ENCODE measurements around the gene LRRC47.
A peak's percentile ranks its signal among the peaks of the same experiment; 100 is the strongest.

The LRRC47 gene

GRCh38 chr1:3796215-3797061 is at the start of gene LRRC47:
Gene LRRC47 (minus strand): TSS chr1:3796498. CDS start chr1:3796476, 22 bp downstream.
- DNase-seq = peak; percentile 88

DNA sequence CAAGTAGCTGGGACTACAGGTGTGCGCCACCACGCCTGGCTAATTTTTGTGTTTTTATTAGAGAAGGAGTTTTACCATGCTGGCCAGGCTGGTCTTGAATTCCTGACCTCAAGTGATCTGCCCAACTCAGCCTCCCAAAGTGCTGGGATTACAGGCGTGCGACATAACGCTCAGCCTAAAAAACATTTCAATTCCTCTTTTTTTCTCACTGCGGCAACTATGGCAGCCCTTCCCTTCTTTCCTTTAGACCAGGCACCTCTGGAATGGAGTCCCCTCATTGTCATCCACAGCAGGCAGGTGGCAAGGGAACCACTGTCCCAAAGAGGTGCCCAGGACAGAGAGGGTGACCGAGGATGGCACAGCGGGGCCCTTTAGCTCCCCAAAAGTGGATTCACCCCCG is 46.6 kb upstream of the LRRC47 start:
- DNase-seq = no peak

- DNase-seq = no peak
Measured at GRCh38 chr1:3841491-3841890, 45.2 kb upstream of the LRRC47 start.

- DNase-seq = no peak
Measured at GRCh38 chr1:3838788-3839187, 42.5 kb upstream of the LRRC47 start.

DNA sequence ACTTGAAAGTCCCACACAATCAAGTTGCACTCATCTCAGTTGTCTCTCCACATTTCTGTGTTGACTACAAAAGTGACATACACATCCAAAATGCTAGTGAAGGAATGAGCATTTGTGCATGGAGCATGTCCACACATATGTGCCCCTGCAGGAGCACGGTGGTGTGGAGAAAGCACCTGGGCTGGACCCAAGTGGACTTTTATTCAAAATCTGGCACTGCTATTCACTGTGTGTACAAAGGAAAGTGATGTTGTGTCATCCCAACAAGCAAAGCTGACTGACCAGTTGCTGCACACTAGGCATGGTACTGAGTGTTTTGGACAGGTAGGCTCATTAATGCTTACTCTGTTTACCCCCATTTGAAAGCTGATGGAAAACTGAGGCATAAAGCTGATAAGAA is 41.4 kb upstream of the LRRC47 start:
- no peak for DNase-seq

- no peak for DNase-seq
Measured at GRCh38 chr1:3837200-3837599, 40.9 kb upstream of the LRRC47 start.

DNA sequence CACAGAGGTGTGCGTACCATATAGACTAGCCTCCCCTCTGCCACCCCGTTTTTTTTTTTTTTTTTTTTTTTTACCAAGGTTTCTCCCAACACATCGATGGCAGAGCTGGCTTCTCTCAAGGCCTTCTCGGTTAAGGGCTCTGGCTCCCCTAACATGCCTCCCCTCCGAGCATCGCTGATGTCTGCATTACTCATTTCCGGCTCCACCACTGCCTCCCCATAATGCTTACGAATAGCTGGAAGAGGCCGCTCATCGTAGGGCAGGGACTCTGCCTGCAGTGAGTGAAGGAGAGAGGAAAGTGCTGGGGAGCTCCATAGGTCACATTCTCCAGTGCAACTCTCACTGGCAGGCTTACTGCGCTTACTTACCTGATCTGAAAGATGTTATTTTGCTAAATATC is 40.1 kb upstream of the LRRC47 start:
- DNase-seq = no peak

- DNase-seq = no peak
Measured at GRCh38 chr1:3834701-3835100, 38.4 kb upstream of the LRRC47 start.

DNA sequence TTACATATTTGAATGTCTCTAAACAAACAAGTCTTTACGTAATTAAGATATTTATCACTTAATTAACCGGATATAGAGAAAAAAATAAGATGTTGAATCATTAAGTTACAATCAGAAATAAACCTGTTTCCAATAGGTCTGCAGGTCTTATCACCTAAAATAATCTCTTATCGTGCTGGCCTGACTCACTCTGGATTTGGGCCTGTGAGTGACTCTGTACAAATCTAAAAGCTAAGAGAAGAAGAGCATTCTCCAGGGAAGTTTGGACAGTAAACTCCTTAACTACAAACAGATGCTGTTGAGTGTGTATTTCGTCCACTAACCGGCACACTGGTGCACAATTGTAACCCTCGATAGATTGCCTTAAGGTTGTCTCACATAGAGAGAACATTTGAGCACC is 35.4 kb upstream of the LRRC47 start:
- DNase-seq = no peak

DNA sequence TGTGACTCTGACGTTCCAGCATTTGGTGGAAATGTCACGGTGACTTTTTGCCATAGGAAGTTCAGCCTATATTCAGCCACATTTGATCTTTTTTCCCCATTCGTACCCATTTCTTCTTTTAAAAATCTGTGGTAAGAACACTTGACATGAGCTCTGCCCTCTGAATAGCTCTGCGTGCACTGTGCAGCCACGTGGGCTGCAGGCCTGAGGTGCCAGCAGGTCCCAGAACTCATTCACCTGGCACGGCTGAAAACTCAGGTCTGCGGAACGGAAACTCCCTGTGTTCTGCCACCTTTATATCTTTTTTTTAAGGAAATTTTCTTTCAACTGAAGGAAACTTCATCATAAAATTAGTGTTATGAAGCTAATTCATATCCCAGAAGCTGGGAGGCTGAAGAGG is 32.1 kb upstream of the LRRC47 start:
- DNase-seq = no peak

GRCh38 chr1:3827813-3828307 is 31.6 kb upstream of the LRRC47 start:
- DNase-seq = no peak

GRCh38 chr1:3825356-3825755 is 29.1 kb upstream of the LRRC47 start:
- no peak for DNase-seq

- DNase-seq = no peak
Measured at GRCh38 chr1:3824650-3825049, 28.4 kb upstream of the LRRC47 start.

GRCh38 chr1:3822421-3822820 is 26.1 kb upstream of the LRRC47 start:
- no peak for DNase-seq

DNA sequence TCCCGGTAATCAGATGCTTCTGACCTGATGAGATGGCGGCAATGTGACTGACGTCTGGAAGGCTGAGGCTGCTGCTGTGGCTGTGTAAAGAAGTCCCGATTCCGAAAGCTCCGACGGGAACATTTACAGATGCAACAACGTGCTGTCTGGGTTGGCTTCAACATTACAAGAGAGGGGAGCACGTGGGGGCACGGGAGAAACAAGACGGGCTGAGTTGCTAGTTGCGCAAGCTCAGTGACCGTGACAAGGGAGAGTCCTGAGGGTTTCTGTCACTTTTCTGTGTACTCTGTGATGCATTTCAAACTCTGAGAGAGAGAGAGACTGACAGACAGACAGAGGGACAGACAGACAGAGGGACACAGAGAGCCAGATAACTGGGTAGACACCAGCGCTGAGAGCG is 25.6 kb upstream of the LRRC47 start:
- no peak for DNase-seq

GRCh38 chr1:3821447-3821846 is 25.1 kb upstream of the LRRC47 start:
- DNase-seq = no peak

DNA sequence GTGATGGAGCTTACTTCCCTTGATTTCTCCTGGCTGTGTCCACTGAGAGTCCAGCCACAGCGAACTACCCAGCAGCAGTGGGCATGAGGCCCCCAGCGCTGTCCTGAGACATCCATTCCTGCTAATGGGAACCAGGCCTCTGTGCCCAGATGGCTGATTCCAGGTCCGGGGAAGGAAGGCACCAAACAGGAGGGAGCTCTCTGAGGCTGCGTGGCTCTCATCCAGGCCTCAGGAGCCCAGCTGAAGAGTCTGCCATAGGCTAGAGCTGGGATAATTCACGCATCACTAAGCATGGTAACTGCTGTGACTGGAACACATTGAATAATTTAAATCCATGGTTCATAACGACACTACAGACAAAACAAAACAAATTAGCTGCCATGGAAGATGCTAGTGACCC is 24.7 kb upstream of the LRRC47 start:
- DNase-seq = no peak

DNA sequence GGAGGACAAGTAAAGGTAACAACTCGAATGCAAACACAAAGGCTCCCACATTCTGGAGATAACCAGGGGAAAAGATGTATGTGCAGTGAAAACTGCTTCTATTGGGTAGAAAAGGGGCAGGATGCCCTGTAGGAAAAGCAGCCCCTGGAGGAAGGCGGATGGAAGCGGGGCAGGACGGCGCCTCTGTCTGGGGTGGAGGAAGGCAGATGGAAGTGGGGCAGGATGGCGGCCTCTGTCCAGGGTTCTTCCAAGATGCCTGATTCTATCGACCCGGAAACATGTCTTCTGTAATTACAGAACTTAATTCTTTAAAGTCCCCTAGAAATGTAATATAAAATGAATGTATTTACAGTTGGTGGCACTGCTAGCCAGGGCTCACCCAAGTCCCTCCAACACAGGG is 24.0 kb upstream of the LRRC47 start:
- DNase-seq = no peak

GRCh38 chr1:3819771-3820200 is 23.5 kb upstream of the LRRC47 start:
- no peak for DNase-seq

- DNase-seq = no peak
Measured at GRCh38 chr1:3817821-3818597, 21.7 kb upstream of the LRRC47 start.

DNA sequence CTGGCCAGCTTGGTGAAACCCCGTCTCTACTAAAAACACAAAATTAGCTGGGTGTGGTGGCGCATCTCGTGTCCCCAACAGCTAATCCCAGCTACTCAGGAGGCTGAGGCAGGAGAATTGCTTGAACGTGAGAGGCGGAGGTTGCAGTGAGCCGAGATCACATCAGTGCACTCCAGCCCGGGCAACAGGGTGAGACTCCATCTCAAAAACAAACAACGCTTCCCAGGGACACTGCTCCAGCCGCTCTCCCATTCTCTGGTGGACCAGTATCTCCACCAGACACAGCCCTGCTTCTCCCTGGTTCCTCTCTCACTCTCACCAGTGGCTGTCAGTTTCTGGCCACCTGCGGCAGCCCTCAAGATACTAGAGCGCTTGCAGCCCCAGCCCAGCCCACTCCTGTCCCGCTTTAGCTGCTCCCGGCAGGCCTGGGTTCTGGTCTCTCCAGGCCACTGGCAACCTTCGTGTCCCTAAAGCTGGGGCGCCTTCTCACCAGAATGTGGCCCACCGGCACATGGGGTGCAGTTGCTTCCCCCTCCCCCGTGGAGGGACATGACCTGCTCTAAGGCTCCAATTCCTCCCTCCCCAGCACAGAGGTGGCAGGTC is 20.9 kb upstream of the LRRC47 start:
- no peak for DNase-seq

- no peak for DNase-seq
Measured at GRCh38 chr1:3816331-3817137, 20.2 kb upstream of the LRRC47 start.
